ENCODE measurements around the gene FOLR3. TPM values are rescaled to one million over a fixed set of nuclear protein-coding genes. Genes with fewer than 3 reads are reported as not detected.

Gene FOLR3
- total RNA-seq, 1 experiment from 2014 or later: not detected

GRCh38 chr11:72122607-72123006, 12.9 kb upstream of the FOLR3 start:
- ChIA-PET CTCF (no interaction called here), POLR2A (ENCODE audit: unreplicated experiment) (no interaction called here)
- TF ChIP-seq CTCF (conservative IDR thresholded peaks at IDR 0.05) (no peak), EZH2 (IDR thresholded peaks at IDR 0.05; ENCODE audit: low read depth) (no peak)
- Histone ChIP-seq H3K79me2 (ENCODE audit: low read depth) (no peaks in the 10 kb centered on the region), H3K36me3 (ENCODE audit: low read depth) (no peaks in the 10 kb centered on the region), H3K4me1 (replicated peaks; ENCODE audit: insufficient read depth) (peaks cover 8% of the 10 kb centered on the region; the same call in 1 of the 2 replicates), H3K27me3 (ENCODE audit: insufficient read depth, low read depth) (no peaks in the 10 kb centered on the region), H3F3A (ENCODE audit: insufficient read depth, low read depth) (peaks cover 3% of the 10 kb centered on the region; the same call in 1 of the 2 replicates), H4K20me1 (ENCODE audit: insufficient read depth) (no peaks in the 10 kb centered on the region), H3K27ac (no peak overlapping the region), H3K9me3 (ENCODE audit: insufficient read depth, low read depth) (no peaks in the 10 kb centered on the region), H3K9me2 (ENCODE audit: insufficient read depth) (0 out of 2 replicates have a peak, but pooled peaks cover 3% of the 10 kb centered on the region), H2AFZ (no peak overlapping the region), H3K4me2 (no peak overlapping the region), H3K4me3 (no peak overlapping the region)
- intact Hi-C loops (cut with micrococcal nuclease; ENCODE audit: unreplicated experiment): no loop called here
- BruUV-seq (replicated peaks): no TSS peak
- no peak for DNase-seq

- no peaks in the 10 kb centered on the region for H3K79me2 ChIP-seq (ENCODE audit: low read depth)
- H3K4me1 ChIP-seq (replicated peaks; ENCODE audit: insufficient read depth): peaks cover 8% of the 10 kb centered on the region; the same call in 1 of the 2 replicates
- intact Hi-C loops (cut with micrococcal nuclease; ENCODE audit: unreplicated experiment): no loop called here
- no peak overlapping the region for H2AFZ ChIP-seq
- 0 out of 2 replicates have a peak, but pooled peaks cover 3% of the 10 kb centered on the region for H3K9me2 ChIP-seq (ENCODE audit: insufficient read depth)
- no TSS peak for BruUV-seq (replicated peaks)
- ChIA-PET CTCF (no interaction called here), POLR2A (ENCODE audit: unreplicated experiment) (no interaction called here)
- no peaks in the 10 kb centered on the region for H4K20me1 ChIP-seq (ENCODE audit: insufficient read depth)
- no peaks in the 10 kb centered on the region for H3K27me3 ChIP-seq (ENCODE audit: insufficient read depth, low read depth)
- H3K4me2 ChIP-seq: no peak overlapping the region
- TF ChIP-seq CTCF (conservative IDR thresholded peaks at IDR 0.05): no peak
- no peak for TF ChIP-seq EZH2 (IDR thresholded peaks at IDR 0.05; ENCODE audit: low read depth)
- H3F3A ChIP-seq (ENCODE audit: insufficient read depth, low read depth): peaks cover 3% of the 10 kb centered on the region; the same call in 1 of the 2 replicates
- H3K27ac ChIP-seq: no peak overlapping the region
- DNase-seq: no peak
- no peak overlapping the region for H3K4me3 ChIP-seq
- no peaks in the 10 kb centered on the region for H3K36me3 ChIP-seq (ENCODE audit: low read depth)
- no peaks in the 10 kb centered on the region for H3K9me3 ChIP-seq (ENCODE audit: insufficient read depth, low read depth)
Observed at GRCh38 chr11:72123117-72123653, 12.3 kb upstream of the FOLR3 start.

- Histone ChIP-seq H3K9me2 (ENCODE audit: insufficient read depth) (0 out of 2 replicates have a peak, but pooled peaks cover 3% of the 10 kb centered on the region), H3K4me3 (no peak overlapping the region), H3F3A (ENCODE audit: insufficient read depth, low read depth) (peaks cover 3% of the 10 kb centered on the region; the same call in 1 of the 2 replicates), H3K4me1 (replicated peaks; ENCODE audit: insufficient read depth) (peaks cover 8% of the 10 kb centered on the region; the same call in 1 of the 2 replicates), H3K27me3 (ENCODE audit: insufficient read depth, low read depth) (no peaks in the 10 kb centered on the region), H3K79me2 (ENCODE audit: low read depth) (no peaks in the 10 kb centered on the region), H3K27ac (no peak overlapping the region), H3K36me3 (ENCODE audit: low read depth) (no peaks in the 10 kb centered on the region), H4K20me1 (ENCODE audit: insufficient read depth) (no peaks in the 10 kb centered on the region), H3K4me2 (no peak overlapping the region), H2AFZ (no peak overlapping the region), H3K9me3 (ENCODE audit: insufficient read depth, low read depth) (no peaks in the 10 kb centered on the region)
- CTCF ChIA-PET: no interaction called here
- POLR2A ChIA-PET (ENCODE audit: unreplicated experiment): no interaction called here
- TF ChIP-seq EZH2 (IDR thresholded peaks at IDR 0.05; ENCODE audit: low read depth) (no peak), CTCF (conservative IDR thresholded peaks at IDR 0.05) (no peak)
- intact Hi-C loops (cut with micrococcal nuclease; ENCODE audit: unreplicated experiment): no loop called here
- BruUV-seq (replicated peaks): no TSS peak
- DNase-seq: no peak
Observed at GRCh38 chr11:72124046-72124445, 11.5 kb upstream of the FOLR3 start.

Measured in PC-9 (cell line).